Panc1 (cell line): ENCODE results near the gene WDR47. TPM values are rescaled to one million over a fixed set of nuclear protein-coding genes. Genes with fewer than 3 reads are reported as not detected.

Experiments
- ATAC-seq: fragments of 200-7000 bp; cut with Tn5 transposase; 2 replicates; pipeline ENCODE4 v1.9.1; 2020; ENCODE audit warnings: mild to moderate bottlenecking, moderate library complexity
- BruUV-seq: library from RNA; stranded (reverse); fragments of 400-500 nt; replicated peaks from 2 replicates; lab custom pipeline; 2021; lab: Mats Ljungman, UMichigan
- CTCF ChIA-PET: fragments of 300-600 bp; sonication (Branson Sonifier 250); formaldehyde crosslinking; loops from one replicate; lab custom pipeline; 2022; ENCODE audit warnings: antibody characterized with exemption; lab: Charles Lee
- POLR2A ChIA-PET: fragments of 300-600 bp; sonication (Branson Sonifier 250); formaldehyde crosslinking; loops from one replicate; lab custom pipeline; 2022; ENCODE audit warnings: antibody characterized with exemption; lab: Charles Lee
- DNase-seq: peaks from one replicate; pipeline ENCODE4 v3.0.0-alpha.2; 2010; ENCODE audit warnings: low read depth, low spot score
- H3K27ac ChIP-seq: 2 replicates; pipeline ENCODE4 v1.5.1; 2011; ENCODE audit warnings: mild to moderate bottlenecking, low read length, inconsistent platforms
- H3K27me3 ChIP-seq: fragments of 200-500 bp; sonication (Bioruptor generic); 2 replicates; pipeline ENCODE4 v1.6.0; 2014; ENCODE audit warnings: low read length, inconsistent platforms; ENCODE audit not compliant: control insufficient read depth, insufficient read depth
- H3K36me3 ChIP-seq: fragments of 200-500 bp; sonication (Bioruptor generic); 2 replicates; pipeline ENCODE4 v1.5.1; 2014; ENCODE audit warnings: inconsistent platforms, mild to moderate bottlenecking, low read length, moderate library complexity; ENCODE audit not compliant: control insufficient read depth, insufficient read depth
- H3K4me1 ChIP-seq: 2 replicates; pipeline ENCODE4 v1.5.1; 2011; ENCODE audit warnings: inconsistent platforms, mild to moderate bottlenecking, low read length, moderate library complexity; ENCODE audit not compliant: control insufficient read depth, insufficient read depth
- H3K4me3 ChIP-seq, 2 experiments: 2 replicates each; pipeline ENCODE4 v1.5.1; 2011 to 2012; ENCODE audit warnings: low read depth in 2 of 2, low read length in 2 of 2, mild to moderate bottlenecking in 2 of 2, inconsistent platforms in 1 of 2, moderate library complexity in 1 of 2
- H3K9me3 ChIP-seq: fragments of 200-500 bp; sonication (Bioruptor generic); 2 replicates; pipeline ENCODE4 v1.5.1; 2014; ENCODE audit warnings: low read depth, mild to moderate bottlenecking, inconsistent platforms, low read length, moderate library complexity; ENCODE audit not compliant: control insufficient read depth, insufficient read depth
- POLR2AphosphoS5 ChIP-seq: IDR thresholded peaks from 2 replicates; pipeline ENCODE4 v1.6.1; 2012; ENCODE audit warnings: mild to moderate bottlenecking, low read depth, low read length, moderate library complexity
- REST ChIP-seq, 2 experiments: IDR thresholded peaks; 2 replicates each; pipeline ENCODE4 v1.6.1; 2011 to 2012; ENCODE audit warnings: low read depth in 2 of 2, control low read depth in 1 of 2, low read length in 1 of 2, mild to moderate bottlenecking in 1 of 2, moderate library complexity in 1 of 2; ENCODE audit not compliant: insufficient read depth in 1 of 2
- SIN3A ChIP-seq: IDR thresholded peaks from 2 replicates; pipeline ENCODE4 v1.6.1; 2012; ENCODE audit warnings: low read depth, mild to moderate bottlenecking, low read length, moderate library complexity, borderline replicate concordance; ENCODE audit not compliant: insufficient read depth
- TCF7L2 ChIP-seq: IDR thresholded peaks from 2 replicates; pipeline ENCODE4 v1.6.1; 2011; ENCODE audit warnings: mild to moderate bottlenecking, low read depth, low read length, inconsistent platforms
- in situ Hi-C: cut with HindIII; loops from 2 replicates; pipeline ENCODE4 v1.10.0; 2016; ENCODE audit warnings: low sequenced_read_pairs, low pct_unique_long_range_greater_than_20kb
- intact Hi-C: fragments of 100-400 bp; cut with micrococcal nuclease; formaldehyde crosslinking; loops from one replicate; pipeline ENCODE4 v1.10.0; 2022; ENCODE audit not compliant: unreplicated experiment
- total RNA-seq: library from RNA; stranded (reverse); gene quantifications from one replicate; pipeline ENCODE4 v1.2.1, GENCODE V29; 2021; ENCODE audit not compliant: unreplicated experiment
- TF ChIP-seq, protein P1 (sequence below): fragments of 450-650 bp; IDR thresholded peaks from 2 replicates; pipeline ENCODE4 v1.5.1; 2017; ENCODE audit warnings: mild to moderate bottlenecking

WDR47 gene
- total RNA-seq, 1 experiment from 2014 or later: 9.6 TPM

DNA sequence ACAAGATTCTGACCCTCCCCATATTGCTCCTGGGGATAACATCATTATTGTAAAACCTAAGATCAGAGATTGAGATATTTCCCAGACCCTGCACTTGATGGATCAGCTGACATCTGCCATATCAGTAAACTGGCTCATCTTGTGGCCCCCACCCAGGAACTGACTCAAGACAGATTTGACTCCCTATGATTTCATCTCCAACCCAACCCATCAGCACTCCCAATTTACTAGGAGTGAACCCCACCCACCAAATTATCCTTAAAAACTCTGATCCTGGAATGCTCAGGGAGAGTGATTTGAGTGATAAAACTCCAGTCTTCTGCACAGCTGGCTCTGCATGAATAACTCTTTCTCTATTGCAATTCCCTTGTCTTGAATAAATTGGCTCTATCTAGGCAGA, 72.6 kb downstream of the WDR47 start:
- ATAC-seq (no peak), DNase-seq (no peak)
- intact Hi-C loops: no loop called here
- BruUV-seq: no TSS peak
- ChIA-PET POLR2A (interaction anchor here (0.6 kb wide), 1 partner anchor 85 kb away, joined by 5 read pairs; no protein-coding TSS in a partner anchor), CTCF (no interaction called here)
- no peaks in the 10 kb centered on the region for H3K4me1 ChIP-seq
- no peaks in the 10 kb centered on the region for H3K27me3 ChIP-seq
- no peaks in the 10 kb centered on the region for H3K9me3 ChIP-seq
- in situ Hi-C loops: no loop called here
- no peak overlapping the region for H3K4me3 ChIP-seq
- no peak overlapping the region for H3K27ac ChIP-seq
- TF ChIP-seq SIN3A (no peak), POLR2AphosphoS5 (no peak), REST (IDR thresholded peaks at IDR 0.05; ENCODE audit: insufficient read depth in 1 of 2, low read depth in 2 of 2, low read length in 1 of 2) (no peak), TCF7L2 (no peak)
- TF ChIP-seq, protein P1, sequence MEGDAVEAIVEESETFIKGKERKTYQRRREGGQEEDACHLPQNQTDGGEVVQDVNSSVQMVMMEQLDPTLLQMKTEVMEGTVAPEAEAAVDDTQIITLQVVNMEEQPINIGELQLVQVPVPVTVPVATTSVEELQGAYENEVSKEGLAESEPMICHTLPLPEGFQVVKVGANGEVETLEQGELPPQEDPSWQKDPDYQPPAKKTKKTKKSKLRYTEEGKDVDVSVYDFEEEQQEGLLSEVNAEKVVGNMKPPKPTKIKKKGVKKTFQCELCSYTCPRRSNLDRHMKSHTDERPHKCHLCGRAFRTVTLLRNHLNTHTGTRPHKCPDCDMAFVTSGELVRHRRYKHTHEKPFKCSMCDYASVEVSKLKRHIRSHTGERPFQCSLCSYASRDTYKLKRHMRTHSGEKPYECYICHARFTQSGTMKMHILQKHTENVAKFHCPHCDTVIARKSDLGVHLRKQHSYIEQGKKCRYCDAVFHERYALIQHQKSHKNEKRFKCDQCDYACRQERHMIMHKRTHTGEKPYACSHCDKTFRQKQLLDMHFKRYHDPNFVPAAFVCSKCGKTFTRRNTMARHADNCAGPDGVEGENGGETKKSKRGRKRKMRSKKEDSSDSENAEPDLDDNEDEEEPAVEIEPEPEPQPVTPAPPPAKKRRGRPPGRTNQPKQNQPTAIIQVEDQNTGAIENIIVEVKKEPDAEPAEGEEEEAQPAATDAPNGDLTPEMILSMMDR: no peak
- H3K36me3 ChIP-seq: no peaks in the 10 kb centered on the region; the same call in 1 of the 2 replicates

DNA sequence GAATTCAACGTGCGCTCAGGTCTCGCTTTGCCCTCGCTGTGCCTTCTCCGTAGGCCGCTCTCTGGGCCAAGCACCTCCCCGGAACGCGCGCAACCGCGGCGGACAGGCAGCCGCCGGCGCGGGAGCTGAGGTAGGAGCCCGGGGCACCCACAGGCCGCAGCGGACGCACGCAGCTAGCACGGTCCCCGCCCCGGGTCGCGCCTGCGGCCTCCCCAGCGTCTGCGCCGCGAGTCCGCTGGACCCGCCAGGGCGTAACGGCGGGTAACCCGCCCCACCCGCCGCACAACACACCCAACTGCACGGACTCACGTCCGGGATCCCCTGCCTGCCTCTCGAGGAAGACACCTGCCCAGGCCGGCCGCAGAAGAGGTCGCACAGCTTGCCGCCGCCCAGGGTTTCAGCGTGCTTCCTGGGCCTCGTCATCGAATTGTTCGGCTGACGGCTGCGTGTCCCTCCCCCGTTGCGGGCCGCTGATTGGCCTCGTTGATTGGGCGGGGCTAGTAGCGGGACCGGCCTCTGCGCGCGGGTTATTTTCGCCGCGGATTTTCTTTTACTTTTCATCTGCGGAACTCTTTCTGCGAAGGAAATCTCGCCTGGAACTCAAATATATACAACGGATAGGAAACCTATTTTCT, 78.7 kb downstream of the WDR47 start, which contains the start of gene CLCC1:
Gene CLCC1 (minus strand): TSS at position 433 of the 635 bp plus-strand sequence. CDS start 13,047 bp downstream, outside the sequence.
- intact Hi-C loops (no loop called here), in situ Hi-C loops (no loop called here)
- ATAC-seq (peak; percentile 97), DNase-seq (peak; percentile 32)
- H3K4me3 ChIP-seq: peak within 1 kb of the TSS; percentile 66 to 73
- peak within 1 kb of the TSS; percentile 65 for H3K27ac ChIP-seq
- ChIA-PET CTCF (interaction anchor here (0.6 kb wide), 1 partner anchor 135 kb away, joined by 3 read pairs; no protein-coding TSS in a partner anchor), POLR2A (no interaction called here)
- H3K4me1 ChIP-seq: peaks cover 5% of the 10 kb centered on the region; the same call in 1 of the 2 replicates
- H3K27me3 ChIP-seq: no peaks in the 10 kb centered on the region
- H3K36me3 ChIP-seq: no peaks in the 10 kb centered on the region; the same call in 1 of the 2 replicates
- BruUV-seq: no TSS peak
- TF ChIP-seq, protein P1: no peak
- TF ChIP-seq POLR2AphosphoS5 (peak; percentile 76), SIN3A (peak; percentile 70; the same call in 1 of the 2 replicates), REST (IDR thresholded peaks at IDR 0.05; ENCODE audit: insufficient read depth in 1 of 2, low read depth in 2 of 2, low read length in 1 of 2) (no peak), TCF7L2 (no peak)
- no peaks in the 10 kb centered on the region for H3K9me3 ChIP-seq
